ENCODE data around the gene SPIRE1.

DNA sequence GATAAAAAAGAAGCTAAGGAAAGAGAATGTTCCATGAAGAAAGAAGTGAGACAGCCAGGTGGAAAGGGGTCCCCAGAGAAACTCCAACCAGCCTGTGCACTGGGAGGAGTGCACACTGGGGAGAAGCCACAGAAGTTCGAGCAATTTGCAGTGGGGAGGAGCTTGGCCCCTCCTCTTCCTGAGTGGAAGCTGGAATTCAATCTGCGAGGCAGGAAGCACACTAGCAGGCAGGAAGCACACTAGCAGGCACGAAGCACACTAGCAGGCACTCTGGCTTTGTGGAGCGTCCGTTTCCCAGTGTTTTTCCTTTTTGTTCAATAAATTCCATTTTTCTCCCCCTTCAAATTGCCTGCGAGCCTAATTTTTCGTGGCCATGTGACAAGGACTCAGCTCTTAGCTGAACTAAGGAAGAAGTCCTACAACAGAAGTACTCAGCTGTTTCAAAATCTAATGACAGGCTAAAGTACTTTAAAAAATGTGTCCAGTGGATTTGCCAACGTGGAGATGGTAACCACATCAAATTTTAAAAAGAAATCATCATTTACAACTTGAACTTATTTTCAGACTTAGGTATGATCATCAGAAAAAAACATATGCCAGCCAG lies 21.4 kb upstream of the SPIRE1 start:
- peak in 1 of 2 donors; percentile 36 for TF ChIP-seq POLR2A (IDR thresholded peaks at IDR 0.05)
- TF ChIP-seq, protein P1, sequence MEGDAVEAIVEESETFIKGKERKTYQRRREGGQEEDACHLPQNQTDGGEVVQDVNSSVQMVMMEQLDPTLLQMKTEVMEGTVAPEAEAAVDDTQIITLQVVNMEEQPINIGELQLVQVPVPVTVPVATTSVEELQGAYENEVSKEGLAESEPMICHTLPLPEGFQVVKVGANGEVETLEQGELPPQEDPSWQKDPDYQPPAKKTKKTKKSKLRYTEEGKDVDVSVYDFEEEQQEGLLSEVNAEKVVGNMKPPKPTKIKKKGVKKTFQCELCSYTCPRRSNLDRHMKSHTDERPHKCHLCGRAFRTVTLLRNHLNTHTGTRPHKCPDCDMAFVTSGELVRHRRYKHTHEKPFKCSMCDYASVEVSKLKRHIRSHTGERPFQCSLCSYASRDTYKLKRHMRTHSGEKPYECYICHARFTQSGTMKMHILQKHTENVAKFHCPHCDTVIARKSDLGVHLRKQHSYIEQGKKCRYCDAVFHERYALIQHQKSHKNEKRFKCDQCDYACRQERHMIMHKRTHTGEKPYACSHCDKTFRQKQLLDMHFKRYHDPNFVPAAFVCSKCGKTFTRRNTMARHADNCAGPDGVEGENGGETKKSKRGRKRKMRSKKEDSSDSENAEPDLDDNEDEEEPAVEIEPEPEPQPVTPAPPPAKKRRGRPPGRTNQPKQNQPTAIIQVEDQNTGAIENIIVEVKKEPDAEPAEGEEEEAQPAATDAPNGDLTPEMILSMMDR (IDR thresholded peaks at IDR 0.05) = no peak
